Hematopoietic multipotent progenitor cell treated with erythropoietin and hydrocortisone succinate and interleukin-3 and kit ligand, for 17 days (in vitro differentiated cells): ENCODE data around the gene LDHB.
"Not testable (repeated sequence)": the region's sequence is repeated elsewhere in the genome, so short reads cannot be mapped to it uniquely, and the experiment has no call there.

Experiments
- DNase-seq: peaks from one replicate; pipeline ENCODE4 v3.0.0-alpha.2; 2015; ENCODE audit warnings: low spot score

LDHB gene

DNA sequence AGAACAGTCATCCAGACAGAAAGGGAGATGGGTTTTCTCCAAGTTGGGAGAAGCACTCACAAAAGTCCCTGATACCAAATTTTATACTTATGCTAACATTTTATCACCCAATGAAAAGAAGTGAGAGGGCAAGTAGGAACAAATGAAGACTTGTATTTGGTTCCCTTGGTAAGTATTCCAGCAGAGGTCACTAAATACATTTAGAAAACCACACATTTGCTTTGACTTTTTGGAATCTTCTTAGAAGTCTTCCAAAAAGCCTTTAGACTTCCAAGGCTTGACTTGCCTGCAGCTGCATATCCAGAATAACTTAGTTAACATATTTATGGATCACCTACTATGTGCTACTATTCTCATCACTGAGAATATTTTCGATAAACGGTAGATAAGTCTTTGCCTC lies 49.9 kb downstream of the LDHB start:
- peak; percentile 6 for DNase-seq

DNA sequence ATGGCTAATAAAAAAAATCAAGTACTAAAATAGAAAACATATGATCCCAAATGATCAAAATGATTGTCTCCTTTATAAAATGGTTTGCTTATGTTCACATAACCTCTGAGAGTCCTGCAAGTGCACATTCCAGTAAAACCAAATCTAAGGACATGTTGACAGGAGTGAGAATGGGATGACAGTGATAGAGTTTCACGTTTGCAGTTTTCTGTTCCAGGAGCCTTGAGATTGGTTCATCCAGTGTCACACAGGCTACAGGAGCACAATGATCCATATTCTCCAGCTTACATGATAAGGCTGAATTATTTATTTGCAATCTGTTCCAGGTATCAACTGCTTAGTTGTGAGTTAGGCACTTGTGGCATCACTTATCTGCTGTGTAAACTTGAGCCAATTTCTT lies 51.5 kb downstream of the LDHB start:
- DNase-seq: no peak

DNA sequence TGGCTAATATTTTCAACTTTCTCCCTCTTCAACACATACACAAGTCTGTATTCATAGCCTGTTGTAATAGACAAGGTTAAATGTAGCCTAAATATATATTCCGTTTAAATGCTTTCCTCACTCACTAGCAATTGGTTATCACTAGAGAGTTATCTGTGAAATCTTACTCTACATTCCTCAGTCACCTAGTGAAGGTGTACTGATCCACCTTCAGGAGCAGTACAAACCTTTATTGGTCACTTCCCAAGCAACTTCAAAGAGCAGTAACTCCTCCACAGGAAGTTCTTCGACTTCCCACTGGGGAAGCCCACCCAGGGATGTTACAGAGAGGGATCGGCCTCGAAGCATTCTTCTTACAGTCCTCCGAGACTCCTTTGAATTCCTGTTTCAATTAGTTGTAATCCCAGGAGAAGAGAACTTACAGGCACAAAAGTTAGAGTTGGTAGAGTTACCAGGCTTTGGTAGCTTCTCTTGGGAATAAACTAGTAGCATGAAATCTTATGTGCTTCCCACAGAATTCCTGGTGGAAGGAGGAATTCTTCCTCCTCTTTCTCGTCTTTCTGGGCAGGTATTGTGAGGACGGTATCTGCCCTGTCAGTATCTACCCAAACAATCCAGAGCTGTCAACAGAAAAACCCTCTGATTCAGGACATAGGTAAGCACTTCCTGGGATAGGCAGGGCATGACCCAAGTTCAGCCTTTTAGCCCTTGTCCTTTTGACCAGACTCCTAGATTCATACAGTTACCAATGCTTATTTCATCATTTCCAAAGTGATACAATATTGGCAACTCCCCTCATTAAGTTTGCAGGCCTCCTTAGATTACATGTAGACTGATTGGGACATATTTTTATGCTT lies 53.2 kb downstream of the LDHB start, which contains the start of gene GYS2:
Gene GYS2, minus strand, starts transcription at position 603 of the 857 bp plus-strand sequence. Its CDS starts 255 bp downstream, at position 348.
- no peak for DNase-seq

DNA sequence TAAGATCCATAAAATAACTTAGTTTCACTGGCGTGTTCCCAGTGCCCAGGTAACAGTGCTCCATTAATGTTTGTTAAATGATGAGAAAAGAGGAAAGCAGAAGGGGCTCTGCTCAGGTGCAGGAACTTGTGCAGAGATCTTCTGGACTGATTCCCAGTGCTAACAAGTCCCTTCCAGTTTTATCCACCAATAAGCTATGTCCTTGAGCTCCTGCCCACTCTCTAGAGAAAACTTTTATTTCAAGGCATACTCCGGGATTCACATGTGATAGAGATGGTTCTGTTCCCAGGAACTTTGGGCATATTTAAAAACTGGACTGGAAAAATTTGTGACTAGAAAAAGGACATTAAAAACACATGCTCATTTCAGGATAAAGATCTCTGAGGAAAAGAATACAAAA lies 54.9 kb downstream of the LDHB start:
- DNase-seq: no peak

DNA sequence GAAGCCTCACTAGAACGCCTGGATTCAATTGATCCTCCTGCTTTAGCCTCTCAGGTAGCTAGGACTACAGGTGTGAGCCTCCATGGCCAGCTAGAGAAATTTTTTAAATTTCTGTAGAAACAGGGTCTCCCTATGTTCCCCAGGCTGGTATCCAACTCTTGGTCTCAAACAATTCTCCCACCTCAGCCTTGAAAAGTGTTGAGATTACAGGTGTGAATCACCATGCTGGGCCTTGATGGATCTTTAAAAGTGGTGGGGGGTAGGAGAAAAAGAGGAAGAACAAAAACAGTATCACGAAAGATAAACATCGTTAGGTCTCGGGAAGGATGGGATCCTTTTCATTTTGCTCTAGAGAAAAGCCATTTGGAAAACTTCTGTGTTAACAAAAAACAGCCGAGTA lies 57.4 kb downstream of the LDHB start:
- no peak for DNase-seq

DNA sequence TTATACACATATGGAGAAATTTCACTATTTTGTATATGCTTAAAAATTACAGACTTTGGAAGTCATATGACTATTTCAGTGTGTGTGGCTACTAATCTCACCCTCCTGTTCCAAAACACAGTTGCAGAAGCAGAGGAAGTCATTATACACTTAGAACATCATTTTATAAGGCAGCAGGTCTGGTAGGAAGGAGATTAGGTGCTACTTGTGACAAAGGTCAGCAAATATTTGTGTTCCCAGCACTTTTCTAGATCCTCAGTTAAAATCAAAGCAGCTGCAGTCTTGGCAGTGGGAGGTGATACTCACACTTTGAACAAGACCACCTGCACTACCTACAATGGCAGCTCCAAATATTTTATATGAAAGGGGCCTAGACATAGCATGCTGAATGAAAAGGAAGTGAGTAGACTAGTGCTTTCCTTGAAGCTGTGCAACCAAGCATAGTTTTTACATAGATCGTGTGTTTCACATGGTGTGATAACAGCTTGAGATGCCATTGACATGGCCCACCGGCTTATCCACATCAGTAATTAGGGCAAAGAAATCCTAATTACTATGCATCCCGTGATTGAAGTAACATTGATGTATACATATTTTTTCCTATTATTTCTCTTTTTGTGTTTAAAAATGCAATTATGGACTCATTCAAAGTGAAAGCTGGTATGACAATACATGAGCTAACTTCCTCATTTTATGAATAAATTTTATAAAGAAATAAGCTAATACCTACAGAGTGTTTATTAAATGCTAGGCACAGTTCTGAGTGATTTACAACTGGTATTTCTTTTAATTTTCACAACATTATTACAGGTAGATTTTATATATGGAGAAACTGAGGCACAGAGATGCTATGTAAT lies 58.3 kb downstream of the LDHB start:
- DNase-seq: no peak

DNA sequence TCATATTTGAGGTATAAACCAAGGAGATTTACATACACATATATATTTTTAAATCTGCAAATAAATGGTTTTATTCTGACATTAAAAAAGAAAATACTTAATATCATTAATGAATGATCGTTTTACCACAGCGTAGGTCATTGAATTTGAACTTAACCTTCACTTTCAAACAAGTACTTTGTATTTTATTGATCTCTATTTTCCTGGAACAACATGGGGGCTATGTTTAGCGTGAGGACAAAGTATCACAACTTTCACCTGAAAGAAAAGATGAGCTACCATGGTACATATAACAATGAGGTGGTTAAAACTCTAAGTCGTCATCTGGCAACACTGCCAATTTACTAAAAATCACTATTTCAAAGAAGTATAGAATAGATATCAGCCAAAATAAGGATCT lies 59.0 kb downstream of the LDHB start:
- no peak for DNase-seq

DNA sequence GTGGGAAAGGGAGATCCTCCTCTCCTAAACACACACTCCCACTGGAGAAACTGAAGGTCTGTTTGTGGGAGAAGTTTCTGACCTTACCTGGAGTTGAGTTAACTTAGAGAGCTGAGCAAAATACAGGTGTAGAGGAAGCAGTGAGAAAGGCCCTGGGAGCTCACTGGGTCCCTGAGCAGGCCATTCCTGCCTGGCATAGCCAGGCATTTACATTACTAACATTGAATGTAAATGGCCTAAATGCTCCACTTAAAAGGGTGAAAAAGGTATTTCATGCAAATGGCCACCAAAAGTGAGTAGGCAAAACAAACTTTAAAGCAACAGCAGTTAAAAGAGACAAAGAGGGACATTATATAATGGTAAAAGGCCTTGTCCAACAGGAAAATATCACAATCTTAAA lies 62.3 kb downstream of the LDHB start:
- not testable (repeated sequence) for DNase-seq

DNA sequence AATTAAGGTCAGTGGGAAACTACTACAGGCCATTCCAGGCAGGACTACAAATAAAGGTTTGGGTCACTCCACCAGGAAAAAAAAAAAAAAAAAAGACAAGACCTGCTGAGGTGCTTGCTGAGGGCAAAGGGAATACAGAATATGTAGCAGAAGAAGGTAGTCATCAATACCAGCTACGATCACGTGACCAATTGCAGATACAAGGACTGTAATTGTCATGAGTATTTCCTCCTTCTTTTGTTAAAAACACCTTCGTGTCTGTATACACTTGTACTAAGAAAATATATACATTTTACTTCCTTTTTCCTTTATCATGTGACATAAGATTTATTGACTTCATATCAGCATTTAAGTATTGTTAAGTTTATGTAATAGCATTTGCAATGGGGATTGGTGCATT lies 72.2 kb downstream of the LDHB start:
- no peak for DNase-seq
